ENCODE data around the gene TWF2. TPM values are rescaled to one million over a fixed set of nuclear protein-coding genes. Genes with fewer than 3 reads are reported as not detected.

Gene TWF2
- polyA plus RNA-seq, 1 donor from 2014 or later = 61.7 TPM

- H3F3A ChIP-seq (ENCODE audit: insufficient read depth, low read length, poor library complexity, severe bottlenecking) = no peaks in the 10 kb centered on the region
- no peak overlapping the region for H2AFZ ChIP-seq (ENCODE audit: low read depth, low read length)
- H4K20me1 ChIP-seq (ENCODE audit: insufficient read depth) = peaks cover 17% of the 10 kb centered on the region
- H3K27me3 ChIP-seq (ENCODE audit: insufficient read depth, low read depth, low read length) = no peaks in the 10 kb centered on the region
- H3K27ac ChIP-seq (ENCODE audit: low read length) = no peak overlapping the region
- no peaks in the 10 kb centered on the region for H3K9me2 ChIP-seq (ENCODE audit: insufficient read depth, low read length)
- no peaks in the 10 kb centered on the region for H3K36me3 ChIP-seq (ENCODE audit: insufficient read depth, low read length)
- H3K4me2 ChIP-seq (ENCODE audit: low read length) = no peak overlapping the region
- no peak for TF ChIP-seq POLR2AphosphoS5 (IDR thresholded peaks at IDR 0.05)
- no peak for TF ChIP-seq TAF1 (IDR thresholded peaks at IDR 0.05; ENCODE audit: low read depth)
- TF ChIP-seq REST (IDR thresholded peaks at IDR 0.05; ENCODE audit: borderline replicate concordance) = no peak
- no peak for TF ChIP-seq SMC3 (conservative IDR thresholded peaks at IDR 0.05; ENCODE audit: poor library complexity)
- TF ChIP-seq, protein P1, sequence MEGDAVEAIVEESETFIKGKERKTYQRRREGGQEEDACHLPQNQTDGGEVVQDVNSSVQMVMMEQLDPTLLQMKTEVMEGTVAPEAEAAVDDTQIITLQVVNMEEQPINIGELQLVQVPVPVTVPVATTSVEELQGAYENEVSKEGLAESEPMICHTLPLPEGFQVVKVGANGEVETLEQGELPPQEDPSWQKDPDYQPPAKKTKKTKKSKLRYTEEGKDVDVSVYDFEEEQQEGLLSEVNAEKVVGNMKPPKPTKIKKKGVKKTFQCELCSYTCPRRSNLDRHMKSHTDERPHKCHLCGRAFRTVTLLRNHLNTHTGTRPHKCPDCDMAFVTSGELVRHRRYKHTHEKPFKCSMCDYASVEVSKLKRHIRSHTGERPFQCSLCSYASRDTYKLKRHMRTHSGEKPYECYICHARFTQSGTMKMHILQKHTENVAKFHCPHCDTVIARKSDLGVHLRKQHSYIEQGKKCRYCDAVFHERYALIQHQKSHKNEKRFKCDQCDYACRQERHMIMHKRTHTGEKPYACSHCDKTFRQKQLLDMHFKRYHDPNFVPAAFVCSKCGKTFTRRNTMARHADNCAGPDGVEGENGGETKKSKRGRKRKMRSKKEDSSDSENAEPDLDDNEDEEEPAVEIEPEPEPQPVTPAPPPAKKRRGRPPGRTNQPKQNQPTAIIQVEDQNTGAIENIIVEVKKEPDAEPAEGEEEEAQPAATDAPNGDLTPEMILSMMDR (IDR thresholded peaks at IDR 0.05; ENCODE audit: poor library complexity, severe bottlenecking) = no peak
- TF ChIP-seq MXI1 (conservative IDR thresholded peaks at IDR 0.05; ENCODE audit: poor library complexity, severe bottlenecking) = no peak
- no peak for TF ChIP-seq EZH2 (IDR thresholded peaks at IDR 0.05; ENCODE audit: borderline replicate concordance, insufficient read depth, low read length, poor library complexity, severe bottlenecking)
- no peak for TF ChIP-seq EP300 (conservative IDR thresholded peaks at IDR 0.05; ENCODE audit: poor library complexity, severe bottlenecking)
- TF ChIP-seq RAD21 (conservative IDR thresholded peaks at IDR 0.05) = no peak
- H3K9ac ChIP-seq (ENCODE audit: low read length) = no peak overlapping the region
- H3K79me2 ChIP-seq (replicated peaks; ENCODE audit: insufficient read depth, low read length) = peaks cover 57% of the 10 kb centered on the region
- no peak overlapping the region for H3K4me3 ChIP-seq (ENCODE audit: low read length)
- no peaks in the 10 kb centered on the region for H3K9me3 ChIP-seq (ENCODE audit: low read length)
Observed at GRCh38 chr3:52270252-52270754, 31.3 kb upstream of the TWF2 start.

DNA sequence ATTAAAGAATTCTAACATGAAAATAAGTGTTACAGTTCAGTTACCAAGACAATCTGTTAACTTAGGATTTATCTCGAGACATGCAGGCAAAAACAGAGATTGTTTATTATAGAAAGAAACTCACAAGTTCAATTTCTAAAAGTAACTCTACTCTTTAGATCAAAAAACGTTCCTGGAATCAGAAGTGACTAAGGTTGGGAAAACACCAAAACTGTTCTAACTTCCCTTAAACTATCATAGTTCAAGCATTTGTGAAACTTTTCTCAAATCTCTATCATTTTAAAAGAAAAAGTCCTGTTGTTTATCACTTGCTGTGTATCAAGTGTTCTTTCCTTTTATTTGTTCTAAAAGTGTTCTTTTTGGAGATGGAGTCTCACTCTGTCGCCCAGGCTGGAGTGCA, 30.8 kb upstream of the TWF2 start:
- Histone ChIP-seq H4K20me1 (ENCODE audit: insufficient read depth) (peaks cover 17% of the 10 kb centered on the region), H2AFZ (ENCODE audit: low read depth, low read length) (no peak overlapping the region), H3K36me3 (ENCODE audit: insufficient read depth, low read length) (no peaks in the 10 kb centered on the region), H3K4me2 (ENCODE audit: low read length) (no peak overlapping the region), H3K27ac (ENCODE audit: low read length) (no peak overlapping the region), H3K9ac (ENCODE audit: low read length) (no peak overlapping the region), H3K27me3 (ENCODE audit: insufficient read depth, low read depth, low read length) (no peaks in the 10 kb centered on the region), H3K4me3 (ENCODE audit: low read length) (no peak overlapping the region), H3K79me2 (replicated peaks; ENCODE audit: insufficient read depth, low read length) (peaks cover 52% of the 10 kb centered on the region), H3K9me2 (ENCODE audit: insufficient read depth, low read length) (no peaks in the 10 kb centered on the region), H3F3A (ENCODE audit: insufficient read depth, low read length, poor library complexity, severe bottlenecking) (no peaks in the 10 kb centered on the region), H3K9me3 (ENCODE audit: low read length) (no peaks in the 10 kb centered on the region)
- TF ChIP-seq MXI1 (conservative IDR thresholded peaks at IDR 0.05; ENCODE audit: poor library complexity, severe bottlenecking) = no peak
- no peak for TF ChIP-seq SMC3 (conservative IDR thresholded peaks at IDR 0.05; ENCODE audit: poor library complexity)
- no peak for TF ChIP-seq TAF1 (IDR thresholded peaks at IDR 0.05; ENCODE audit: low read depth)
- no peak for TF ChIP-seq REST (IDR thresholded peaks at IDR 0.05; ENCODE audit: borderline replicate concordance)
- no peak for TF ChIP-seq EP300 (conservative IDR thresholded peaks at IDR 0.05; ENCODE audit: poor library complexity, severe bottlenecking)
- TF ChIP-seq POLR2AphosphoS5 (IDR thresholded peaks at IDR 0.05) = no peak
- TF ChIP-seq EZH2 (IDR thresholded peaks at IDR 0.05; ENCODE audit: borderline replicate concordance, insufficient read depth, low read length, poor library complexity, severe bottlenecking) = no peak

Data from neural cell (in vitro differentiated cells).